ENCODE results near the gene MT1E. TPM values are rescaled to one million over a fixed set of nuclear protein-coding genes. Genes with fewer than 3 reads are reported as not detected.

Gene MT1E
- total and polyA plus RNA-seq, 7 experiments from 2014 or later = 0.45 to 166 (median 4.0) TPM; not detected in 1

GRCh38 chr16:56643080-56643778 lies 17.6 kb downstream of the MT1E start:
- ChIA-PET POLR2A (interaction anchor here (0.9 to 1.7 kb wide), 7 partner anchors 9 to 39 kb away, joined by 3 to 9 read pairs (median 5); partner anchors contain the start of genes MT1X and MT2A), CTCF (interaction anchor here (0.7 to 2.5 kb wide), 11 partner anchors 19 to 208 kb away, joined by 3 to 10 read pairs (median 3); partner anchors contain the start of gene MT1X)
- H3K27me3 ChIP-seq (ENCODE audit: control insufficient read depth in 2 of 2, insufficient read depth in 2 of 2, low read length in 2 of 2) = peaks cover 0 to 4% of the 10 kb centered on the region in 2 donors
- no peaks in the 10 kb centered on the region for H3K9me3 ChIP-seq (ENCODE audit: control insufficient read depth in 2 of 3, low read length in 3 of 3)
- Mint-ChIP-seq H3K4me3 (peak overlapping the region; percentile 60 to 84 (median 80)), H3K9me3 (peaks cover 0 to 2% (median 0%) of the 10 kb centered on the region in 11 donors), H3K4me1 (peaks cover 15 to 31% (median 25%) of the 10 kb centered on the region in 7 donors), H3K27ac (peak overlapping the region in 5 of 9 donors; percentile 37 to 67 (median 54)), H3K36me3 (no peaks in the 10 kb centered on the region), H3K27me3 (peaks cover 28 to 84% (median 34%) of the 10 kb centered on the region in 5 donors)
- peak overlapping the region; percentile 48 for H3K4me3 ChIP-seq (ENCODE audit: low read length)
- intact Hi-C loops (cut with micrococcal nuclease) = loop anchor here (1.0 to 5.0 kb wide), 12 partner anchors 14 to 129 kb away; partner anchors contain the start of genes MT1E (in 2 of the 2), MT1F (in 2 of the 2), MT1X (in 2 of the 2) and MT2A (in 2 of the 2)
- H3K27ac ChIP-seq (ENCODE audit: low read depth, low read length) = peak overlapping the region; percentile 40
- ATAC-seq (peak; percentile 99), DNase-seq (peak; percentile 42 to 79 (median 57))
- H3K36me3 ChIP-seq (ENCODE audit: control insufficient read depth in 2 of 3, insufficient read depth in 3 of 3, low read length in 3 of 3) = no peaks in the 10 kb centered on the region
- peaks cover 11 to 16% of the 10 kb centered on the region in 2 donors for H3K4me1 ChIP-seq (ENCODE audit: control insufficient read depth in 2 of 2, insufficient read depth in 2 of 2, low read length in 2 of 2)

- DNase-seq (no peak), ATAC-seq (no peak)
- Mint-ChIP-seq H3K27ac (peak overlapping the region in 6 of 9 donors; percentile 32 to 85 (median 54)), H3K4me3 (peak overlapping the region; percentile 60 to 84 (median 80)), H3K36me3 (no peaks in the 10 kb centered on the region), H3K4me1 (peaks cover 15 to 28% (median 23%) of the 10 kb centered on the region in 7 donors), H3K27me3 (peaks cover 23 to 84% (median 34%) of the 10 kb centered on the region in 5 donors), H3K9me3 (peaks cover 0 to 2% (median 0%) of the 10 kb centered on the region in 11 donors)
- intact Hi-C loops (cut with micrococcal nuclease) = loop anchor here (1.0 to 5.0 kb wide), 12 partner anchors 13 to 130 kb away; partner anchors contain the start of genes MT1E (in 2 of the 2), MT1F (in 2 of the 2), MT1X (in 2 of the 2) and MT2A (in 2 of the 2)
- peak overlapping the region; percentile 40 for H3K27ac ChIP-seq (ENCODE audit: low read depth, low read length)
- H3K36me3 ChIP-seq (ENCODE audit: control insufficient read depth in 2 of 3, insufficient read depth in 3 of 3, low read length in 3 of 3) = no peaks in the 10 kb centered on the region
- peak overlapping the region; percentile 48 for H3K4me3 ChIP-seq (ENCODE audit: low read length)
- POLR2A ChIA-PET = interaction anchor here (0.9 to 1.7 kb wide), 7 partner anchors 9 to 39 kb away, joined by 3 to 9 read pairs (median 5); partner anchors contain the start of genes MT1X and MT2A
- H3K27me3 ChIP-seq (ENCODE audit: control insufficient read depth in 2 of 2, insufficient read depth in 2 of 2, low read length in 2 of 2) = peaks cover 2 to 4% of the 10 kb centered on the region in 2 donors
- CTCF ChIA-PET = interaction anchor here (1.0 to 2.5 kb wide), 8 partner anchors 19 to 67 kb away, joined by 3 to 10 read pairs (median 6); partner anchors contain the start of gene MT1X
- peaks cover 11 to 16% of the 10 kb centered on the region in 2 donors for H3K4me1 ChIP-seq (ENCODE audit: control insufficient read depth in 2 of 2, insufficient read depth in 2 of 2, low read length in 2 of 2)
- no peaks in the 10 kb centered on the region for H3K9me3 ChIP-seq (ENCODE audit: control insufficient read depth in 2 of 3, low read length in 3 of 3)
Observed at GRCh38 chr16:56643833-56644232, 18.3 kb downstream of the MT1E start.

- H3K27me3 ChIP-seq (ENCODE audit: control insufficient read depth in 2 of 2, insufficient read depth in 2 of 2, low read length in 2 of 2) = peaks cover 0 to 8% of the 10 kb centered on the region in 2 donors
- POLR2A ChIA-PET = no interaction called here
- peaks cover 11 to 16% of the 10 kb centered on the region in 2 donors for H3K4me1 ChIP-seq (ENCODE audit: control insufficient read depth in 2 of 2, insufficient read depth in 2 of 2, low read length in 2 of 2)
- intact Hi-C loops (cut with micrococcal nuclease) = no loop called here
- Mint-ChIP-seq H3K27me3 (peaks cover 10 to 77% (median 20%) of the 10 kb centered on the region in 5 donors), H3K4me1 (peaks cover 15 to 28% (median 23%) of the 10 kb centered on the region in 7 donors), H3K9me3 (peaks cover 0 to 2% (median 0%) of the 10 kb centered on the region in 11 donors), H3K36me3 (no peaks in the 10 kb centered on the region), H3K27ac (no peak overlapping the region), H3K4me3 (no peak overlapping the region)
- CTCF ChIA-PET = interaction anchor here (0.7 kb wide), 1 partner anchor 19 kb away, joined by 4 read pairs; no protein-coding TSS in a partner anchor
- H3K9me3 ChIP-seq (ENCODE audit: control insufficient read depth in 2 of 3, low read length in 3 of 3) = no peaks in the 10 kb centered on the region
- no peak for DNase-seq
- no peak overlapping the region for H3K4me3 ChIP-seq (ENCODE audit: low read length)
- no peak overlapping the region for H3K27ac ChIP-seq (ENCODE audit: low read depth, low read length)
- no peak for ATAC-seq
- H3K36me3 ChIP-seq (ENCODE audit: control insufficient read depth in 2 of 3, insufficient read depth in 3 of 3, low read length in 3 of 3) = no peaks in the 10 kb centered on the region
Observed at GRCh38 chr16:56645311-56645710, 19.7 kb downstream of the MT1E start.

GRCh38 chr16:56645838-56646237 lies 20.3 kb downstream of the MT1E start:
- Histone ChIP-seq H3K4me3 (ENCODE audit: low read length) (no peak overlapping the region), H3K4me1 (ENCODE audit: control insufficient read depth in 2 of 2, insufficient read depth in 2 of 2, low read length in 2 of 2) (peaks cover 11 to 16% of the 10 kb centered on the region in 2 donors), H3K36me3 (ENCODE audit: control insufficient read depth in 2 of 3, insufficient read depth in 3 of 3, low read length in 3 of 3) (no peaks in the 10 kb centered on the region), H3K9me3 (ENCODE audit: control insufficient read depth in 2 of 3, low read length in 3 of 3) (no peaks in the 10 kb centered on the region), H3K27me3 (ENCODE audit: control insufficient read depth in 2 of 2, insufficient read depth in 2 of 2, low read length in 2 of 2) (peaks cover 0 to 8% of the 10 kb centered on the region in 2 donors), H3K27ac (ENCODE audit: low read depth, low read length) (no peak overlapping the region)
- ChIA-PET CTCF (interaction anchor here (0.7 to 1.0 kb wide), 3 partner anchors 8 to 19 kb away, joined by 3 to 4 read pairs (median 4); no protein-coding TSS in a partner anchor), POLR2A (interaction anchor here (0.6 kb wide), 1 partner anchor 12 kb away, joined by 3 read pairs; the partner anchor contains the start of gene MT1F)
- no peak for ATAC-seq
- no peaks in the 10 kb centered on the region for H3K36me3 Mint-ChIP-seq
- H3K9me3 Mint-ChIP-seq = no peaks in the 10 kb centered on the region
- peaks cover 15 to 28% (median 23%) of the 10 kb centered on the region in 7 donors for H3K4me1 Mint-ChIP-seq
- H3K27ac Mint-ChIP-seq = no peak overlapping the region
- peaks cover 8 to 72% (median 14%) of the 10 kb centered on the region in 5 donors for H3K27me3 Mint-ChIP-seq
- H3K4me3 Mint-ChIP-seq = no peak overlapping the region
- intact Hi-C loops (cut with micrococcal nuclease) = no loop called here
- no peak for DNase-seq

- DNase-seq (no peak), ATAC-seq (no peak)
- Mint-ChIP-seq H3K4me3 (no peak overlapping the region), H3K36me3 (no peaks in the 10 kb centered on the region), H3K9me3 (no peaks in the 10 kb centered on the region), H3K27me3 (peaks cover 9 to 73% (median 17%) of the 10 kb centered on the region in 5 donors), H3K27ac (peak overlapping the region in 1 of 9 donors; percentile 62), H3K4me1 (peaks cover 11 to 20% (median 16%) of the 10 kb centered on the region in 7 donors)
- no peak overlapping the region for H3K27ac ChIP-seq (ENCODE audit: low read depth, low read length)
- H3K36me3 ChIP-seq (ENCODE audit: control insufficient read depth in 2 of 3, insufficient read depth in 3 of 3, low read length in 3 of 3) = no peaks in the 10 kb centered on the region
- H3K27me3 ChIP-seq (ENCODE audit: control insufficient read depth in 2 of 2, insufficient read depth in 2 of 2, low read length in 2 of 2) = peaks cover 0 to 8% of the 10 kb centered on the region in 2 donors
- intact Hi-C loops (cut with micrococcal nuclease) = no loop called here
- H3K4me3 ChIP-seq (ENCODE audit: low read length) = no peak overlapping the region
- peaks cover 11 to 15% of the 10 kb centered on the region in 2 donors for H3K4me1 ChIP-seq (ENCODE audit: control insufficient read depth in 2 of 2, insufficient read depth in 2 of 2, low read length in 2 of 2)
- CTCF ChIA-PET = no interaction called here
- POLR2A ChIA-PET = interaction anchor here (0.6 to 0.7 kb wide), 2 partner anchors 87 to 281 kb away, joined by 3 to 4 read pairs; no protein-coding TSS in a partner anchor
- no peaks in the 10 kb centered on the region for H3K9me3 ChIP-seq (ENCODE audit: control insufficient read depth in 2 of 3, low read length in 3 of 3)
Observed at GRCh38 chr16:56647641-56648431, 22.3 kb downstream of the MT1E start.

- Mint-ChIP-seq H3K4me3 (no peak overlapping the region), H3K9me3 (no peaks in the 10 kb centered on the region), H3K27me3 (peaks cover 9 to 69% (median 17%) of the 10 kb centered on the region in 5 donors), H3K27ac (no peak overlapping the region), H3K36me3 (no peaks in the 10 kb centered on the region), H3K4me1 (peaks cover under 1 to 7% (median 4%) of the 10 kb centered on the region in 7 donors)
- Histone ChIP-seq H3K9me3 (ENCODE audit: control insufficient read depth in 2 of 3, low read length in 3 of 3) (no peaks in the 10 kb centered on the region), H3K4me1 (ENCODE audit: control insufficient read depth in 2 of 2, insufficient read depth in 2 of 2, low read length in 2 of 2) (peaks cover 2% of the 10 kb centered on the region in 2 donors), H3K27ac (ENCODE audit: low read depth, low read length) (no peak overlapping the region), H3K4me3 (ENCODE audit: low read length) (no peak overlapping the region), H3K36me3 (ENCODE audit: control insufficient read depth in 2 of 3, insufficient read depth in 3 of 3, low read length in 3 of 3) (no peaks in the 10 kb centered on the region), H3K27me3 (ENCODE audit: control insufficient read depth in 2 of 2, insufficient read depth in 2 of 2, low read length in 2 of 2) (peaks cover 0 to 8% of the 10 kb centered on the region in 2 donors)
- ChIA-PET CTCF (no interaction called here), POLR2A (interaction anchor here (1.1 kb wide), 1 partner anchor 10 kb away, joined by 4 read pairs; no protein-coding TSS in a partner anchor)
- ATAC-seq (no peak), DNase-seq (no peak)
- intact Hi-C loops (cut with micrococcal nuclease) = no loop called here
Observed at GRCh38 chr16:56649271-56649670, 23.7 kb downstream of the MT1E start.
